ENCODE measurements around the gene PLOD2. TPM values are rescaled to one million over a fixed set of nuclear protein-coding genes. Genes with fewer than 3 reads are reported as not detected.

PLOD2 gene
- total RNA-seq, 1 experiment from 2014 or later, result 36.6 TPM

GRCh38 chr3:146148468-146148931 lies 12.5 kb downstream of the PLOD2 start:
- ChIA-PET POLR2A (no interaction called here), CTCF (interaction anchor here (1.2 kb wide), 1 partner anchor 83 kb away, joined by 3 read pairs; no protein-coding TSS in a partner anchor)
- TF ChIP-seq GABPB1 (CRISPR knock-in tag; IDR thresholded peaks at IDR 0.05) (0 out of 2 replicates have a peak, but pooled peaks have one; percentile 27), ZNF121 (CRISPR knock-in tag; IDR thresholded peaks at IDR 0.05) (no peak)
- H3K9me3 Mint-ChIP-seq, result no peaks in the 10 kb centered on the region
- no peak overlapping the region for H3K4me3 Mint-ChIP-seq
- no peak overlapping the region for H3K27ac Mint-ChIP-seq
- peaks cover 2% of the 10 kb centered on the region for H3K36me3 Mint-ChIP-seq
- no peak for ATAC-seq
- H3K4me1 Mint-ChIP-seq, result peaks cover 41% of the 10 kb centered on the region
- no peaks in the 10 kb centered on the region for H3K27me3 Mint-ChIP-seq (ENCODE audit: low read depth)
- DNase-seq (ENCODE audit: low spot score), result no peak

GRCh38 chr3:146145642-146146041 lies 15.3 kb downstream of the PLOD2 start:
- Mint-ChIP-seq H3K27me3 (ENCODE audit: low read depth) (no peaks in the 10 kb centered on the region), H3K27ac (no peak overlapping the region), H3K4me3 (no peak overlapping the region), H3K36me3 (no peaks in the 10 kb centered on the region; the same call in 1 of the 2 replicates), H3K9me3 (no peaks in the 10 kb centered on the region), H3K4me1 (peaks cover 38% of the 10 kb centered on the region)
- ChIA-PET CTCF (no interaction called here), POLR2A (no interaction called here)
- DNase-seq (ENCODE audit: low spot score), result no peak
- TF ChIP-seq ZNF317 (CRISPR knock-in tag; IDR thresholded peaks at IDR 0.05; ENCODE audit: borderline replicate concordance, low read depth), result no peak
- ATAC-seq, result no peak

GRCh38 chr3:146142757-146143156 lies 18.2 kb downstream of the PLOD2 start:
- no peaks in the 10 kb centered on the region for H3K27me3 Mint-ChIP-seq (ENCODE audit: low read depth)
- H3K4me3 Mint-ChIP-seq, result no peak overlapping the region
- H3K9me3 Mint-ChIP-seq, result peaks cover under 1% of the 10 kb centered on the region; the same call in 1 of the 2 replicates
- CTCF ChIA-PET, result interaction anchor here (1.0 to 1.3 kb wide), 2 partner anchors 46 to 77 kb away, joined by 4 read pairs; no protein-coding TSS in a partner anchor
- ATAC-seq (peak; percentile 63), DNase-seq (ENCODE audit: low spot score) (no peak)
- H3K27ac Mint-ChIP-seq, result 0 out of 2 replicates have a peak overlapping the region, but pooled peaks have one; percentile 43
- TF ChIP-seq CREB1 (CRISPR knock-in tag; IDR thresholded peaks at IDR 0.05) (no peak), RELA (CRISPR knock-in tag; IDR thresholded peaks at IDR 0.05; ENCODE audit: borderline replicate concordance) (no peak), NFE2L1 (CRISPR knock-in tag; IDR thresholded peaks at IDR 0.05) (no peak), FOXP1 (CRISPR knock-in tag; IDR thresholded peaks at IDR 0.05; ENCODE audit: borderline replicate concordance) (no peak), JAZF1 (CRISPR knock-in tag; IDR thresholded peaks at IDR 0.05) (no peak), ATF3 (CRISPR knock-in tag; conservative IDR thresholded peaks at IDR 0.05) (no peak), CBFB (CRISPR knock-in tag; IDR thresholded peaks at IDR 0.05; ENCODE audit: low read depth) (no peak), EMX1 (CRISPR knock-in tag; IDR thresholded peaks at IDR 0.05) (no peak), NR1H2 (CRISPR knock-in tag; IDR thresholded peaks at IDR 0.05) (no peak)
- TF ChIP-seq, protein P1, sequence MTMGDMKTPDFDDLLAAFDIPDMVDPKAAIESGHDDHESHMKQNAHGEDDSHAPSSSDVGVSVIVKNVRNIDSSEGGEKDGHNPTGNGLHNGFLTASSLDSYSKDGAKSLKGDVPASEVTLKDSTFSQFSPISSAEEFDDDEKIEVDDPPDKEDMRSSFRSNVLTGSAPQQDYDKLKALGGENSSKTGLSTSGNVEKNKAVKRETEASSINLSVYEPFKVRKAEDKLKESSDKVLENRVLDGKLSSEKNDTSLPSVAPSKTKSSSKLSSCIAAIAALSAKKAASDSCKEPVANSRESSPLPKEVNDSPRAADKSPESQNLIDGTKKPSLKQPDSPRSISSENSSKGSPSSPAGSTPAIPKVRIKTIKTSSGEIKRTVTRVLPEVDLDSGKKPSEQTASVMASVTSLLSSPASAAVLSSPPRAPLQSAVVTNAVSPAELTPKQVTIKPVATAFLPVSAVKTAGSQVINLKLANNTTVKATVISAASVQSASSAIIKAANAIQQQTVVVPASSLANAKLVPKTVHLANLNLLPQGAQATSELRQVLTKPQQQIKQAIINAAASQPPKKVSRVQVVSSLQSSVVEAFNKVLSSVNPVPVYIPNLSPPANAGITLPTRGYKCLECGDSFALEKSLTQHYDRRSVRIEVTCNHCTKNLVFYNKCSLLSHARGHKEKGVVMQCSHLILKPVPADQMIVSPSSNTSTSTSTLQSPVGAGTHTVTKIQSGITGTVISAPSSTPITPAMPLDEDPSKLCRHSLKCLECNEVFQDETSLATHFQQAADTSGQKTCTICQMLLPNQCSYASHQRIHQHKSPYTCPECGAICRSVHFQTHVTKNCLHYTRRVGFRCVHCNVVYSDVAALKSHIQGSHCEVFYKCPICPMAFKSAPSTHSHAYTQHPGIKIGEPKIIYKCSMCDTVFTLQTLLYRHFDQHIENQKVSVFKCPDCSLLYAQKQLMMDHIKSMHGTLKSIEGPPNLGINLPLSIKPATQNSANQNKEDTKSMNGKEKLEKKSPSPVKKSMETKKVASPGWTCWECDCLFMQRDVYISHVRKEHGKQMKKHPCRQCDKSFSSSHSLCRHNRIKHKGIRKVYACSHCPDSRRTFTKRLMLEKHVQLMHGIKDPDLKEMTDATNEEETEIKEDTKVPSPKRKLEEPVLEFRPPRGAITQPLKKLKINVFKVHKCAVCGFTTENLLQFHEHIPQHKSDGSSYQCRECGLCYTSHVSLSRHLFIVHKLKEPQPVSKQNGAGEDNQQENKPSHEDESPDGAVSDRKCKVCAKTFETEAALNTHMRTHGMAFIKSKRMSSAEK (CRISPR knock-in tag; IDR thresholded peaks at IDR 0.05; ENCODE audit: borderline replicate concordance), result no peak
- POLR2A ChIA-PET, result no interaction called here
- H3K4me1 Mint-ChIP-seq, result peaks cover 25% of the 10 kb centered on the region
- H3K36me3 Mint-ChIP-seq, result no peaks in the 10 kb centered on the region; the same call in 1 of the 2 replicates

GRCh38 chr3:146139586-146140110 lies 21.3 kb downstream of the PLOD2 start:
- DNase-seq (ENCODE audit: low spot score), result no peak
- H3K4me3 Mint-ChIP-seq, result no peak overlapping the region
- H3K27ac Mint-ChIP-seq, result no peak overlapping the region
- POLR2A ChIA-PET, result no interaction called here
- no peak for ATAC-seq
- peaks cover 36% of the 10 kb centered on the region for H3K4me1 Mint-ChIP-seq
- H3K27me3 Mint-ChIP-seq (ENCODE audit: low read depth), result no peaks in the 10 kb centered on the region
- CTCF ChIA-PET, result interaction anchor here (1.1 to 1.6 kb wide), 2 partner anchors 48 to 74 kb away, joined by 3 to 5 read pairs; no protein-coding TSS in a partner anchor
- peaks cover 3% of the 10 kb centered on the region; the same call in 1 of the 2 replicates for H3K9me3 Mint-ChIP-seq
- no peaks in the 10 kb centered on the region for H3K36me3 Mint-ChIP-seq
- TF ChIP-seq ESRRA (CRISPR knock-in tag; IDR thresholded peaks at IDR 0.05; ENCODE audit: borderline replicate concordance), result no peak
- no peak for TF ChIP-seq IRF2 (CRISPR knock-in tag; IDR thresholded peaks at IDR 0.05; ENCODE audit: borderline replicate concordance, low read depth)
- TF ChIP-seq TEAD1 (CRISPR knock-in tag; IDR thresholded peaks at IDR 0.05), result no peak
- TF ChIP-seq, protein P2, sequence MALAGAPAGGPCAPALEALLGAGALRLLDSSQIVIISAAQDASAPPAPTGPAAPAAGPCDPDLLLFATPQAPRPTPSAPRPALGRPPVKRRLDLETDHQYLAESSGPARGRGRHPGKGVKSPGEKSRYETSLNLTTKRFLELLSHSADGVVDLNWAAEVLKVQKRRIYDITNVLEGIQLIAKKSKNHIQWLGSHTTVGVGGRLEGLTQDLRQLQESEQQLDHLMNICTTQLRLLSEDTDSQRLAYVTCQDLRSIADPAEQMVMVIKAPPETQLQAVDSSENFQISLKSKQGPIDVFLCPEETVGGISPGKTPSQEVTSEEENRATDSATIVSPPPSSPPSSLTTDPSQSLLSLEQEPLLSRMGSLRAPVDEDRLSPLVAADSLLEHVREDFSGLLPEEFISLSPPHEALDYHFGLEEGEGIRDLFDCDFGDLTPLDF (CRISPR knock-in tag; IDR thresholded peaks at IDR 0.05), result no peak
- TF ChIP-seq SMAD3 (CRISPR knock-in tag; IDR thresholded peaks at IDR 0.05; ENCODE audit: borderline replicate concordance), result no peak
- TF ChIP-seq, protein P3, sequence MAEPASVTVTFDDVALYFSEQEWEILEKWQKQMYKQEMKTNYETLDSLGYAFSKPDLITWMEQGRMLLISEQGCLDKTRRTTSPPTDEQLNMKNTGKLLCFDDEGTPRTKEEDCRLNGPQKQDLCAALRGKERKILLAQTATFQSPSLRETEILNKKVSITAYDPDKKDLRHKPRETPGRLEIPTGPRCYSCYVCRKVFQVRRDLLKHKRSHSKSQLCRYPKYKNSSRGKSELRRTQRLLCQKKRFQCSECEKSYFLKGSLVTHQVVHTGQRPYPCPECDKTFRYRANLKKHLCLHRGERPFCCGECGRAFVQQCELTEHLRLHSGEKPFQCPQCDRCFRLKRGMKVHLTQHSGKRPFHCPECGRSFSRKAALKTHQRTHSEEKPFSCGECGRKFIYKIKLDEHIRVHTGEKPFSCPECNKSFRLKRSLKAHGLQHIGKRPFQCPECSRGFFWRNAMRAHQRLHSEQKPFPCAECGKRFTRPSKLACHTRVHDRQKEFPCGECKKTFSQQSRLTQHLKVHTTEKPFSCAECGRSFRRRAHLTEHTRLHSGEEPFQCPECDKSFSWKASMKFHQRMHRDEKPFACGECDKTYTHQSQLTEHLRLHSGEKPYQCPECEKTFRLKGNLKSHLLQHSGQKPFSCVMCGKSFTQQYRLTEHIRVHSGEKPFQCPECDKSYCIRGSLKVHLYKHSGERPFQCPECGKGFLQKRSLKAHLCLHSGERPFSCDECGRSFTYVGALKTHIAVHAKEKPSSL (CRISPR knock-in tag; conservative IDR thresholded peaks at IDR 0.05), result no peak
- TF ChIP-seq RORB (CRISPR knock-in tag; IDR thresholded peaks at IDR 0.05), result no peak
- TF ChIP-seq ZNF396 (CRISPR knock-in tag; IDR thresholded peaks at IDR 0.05; ENCODE audit: borderline replicate concordance), result no peak
- no peak for TF ChIP-seq NFYB (CRISPR knock-in tag; conservative IDR thresholded peaks at IDR 0.05; ENCODE audit: low read depth)
